ENCODE data around the gene POU2AF2.
"Not testable (repeated sequence)": the region's sequence is repeated elsewhere in the genome, so short reads cannot be mapped to it uniquely, and the experiment has no call there.

The POU2AF2 gene

GRCh38 chr11:111305162-111305802 lies 59.8 kb downstream of the POU2AF2 start:
- DNase-seq = no peak

GRCh38 chr11:111305876-111306275 lies 60.4 kb downstream of the POU2AF2 start:
- DNase-seq = no peak

DNA sequence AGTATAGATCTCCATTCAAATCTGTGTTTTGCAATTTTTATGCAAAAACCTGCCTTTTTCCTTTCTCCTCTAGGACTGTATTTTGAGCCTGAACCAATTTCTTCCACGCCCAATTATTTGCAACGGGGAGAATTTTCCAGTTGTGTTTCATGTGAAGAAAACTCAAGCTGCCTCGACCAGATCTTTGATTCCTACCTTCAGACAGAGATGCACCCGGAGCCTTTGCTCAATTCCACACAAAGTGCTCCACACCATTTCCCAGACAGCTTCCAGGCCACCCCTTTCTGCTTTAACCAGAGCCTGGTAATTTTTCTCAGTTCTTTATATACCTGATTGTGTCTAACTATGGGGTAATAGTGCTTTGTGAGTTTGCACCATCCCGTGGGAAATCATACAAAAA lies 60.8 kb downstream of the POU2AF2 start:
- no peak for DNase-seq

DNA sequence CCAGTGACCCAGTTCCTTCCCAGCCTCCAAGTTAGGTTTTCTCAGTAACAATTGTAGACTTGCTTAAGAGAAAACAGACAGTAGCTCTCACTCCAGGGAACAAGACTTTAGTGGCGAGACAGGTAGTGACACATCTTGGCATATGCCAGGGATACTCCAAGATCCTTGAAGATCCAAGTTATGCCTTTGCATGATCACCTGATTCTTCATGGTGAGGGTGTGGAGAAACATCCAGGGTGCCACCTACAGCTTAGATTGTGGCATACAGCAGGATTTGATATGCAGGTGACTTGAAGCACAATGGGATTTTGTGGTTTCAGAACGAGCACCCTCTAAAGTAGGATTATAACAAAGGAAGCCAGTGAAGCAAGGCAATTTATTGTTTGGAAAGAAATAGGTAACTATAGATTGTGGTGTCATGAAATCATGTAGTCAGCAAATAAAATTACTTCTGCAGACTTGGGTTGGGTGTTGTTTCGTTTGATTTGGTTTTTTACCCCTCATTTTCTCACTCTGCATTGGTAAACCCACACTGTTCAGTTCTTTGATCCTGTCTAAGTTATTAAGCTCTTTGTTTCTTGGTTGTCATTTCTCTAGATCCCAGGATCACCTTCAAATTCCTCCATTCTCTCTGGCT lies 62.1 kb downstream of the POU2AF2 start:
- DNase-seq = no peak

- no peak for DNase-seq
Observed at GRCh38 chr11:111308140-111308539, 62.6 kb downstream of the POU2AF2 start.

- DNase-seq = no peak
Observed at GRCh38 chr11:111309215-111309915, 63.8 kb downstream of the POU2AF2 start.

DNA sequence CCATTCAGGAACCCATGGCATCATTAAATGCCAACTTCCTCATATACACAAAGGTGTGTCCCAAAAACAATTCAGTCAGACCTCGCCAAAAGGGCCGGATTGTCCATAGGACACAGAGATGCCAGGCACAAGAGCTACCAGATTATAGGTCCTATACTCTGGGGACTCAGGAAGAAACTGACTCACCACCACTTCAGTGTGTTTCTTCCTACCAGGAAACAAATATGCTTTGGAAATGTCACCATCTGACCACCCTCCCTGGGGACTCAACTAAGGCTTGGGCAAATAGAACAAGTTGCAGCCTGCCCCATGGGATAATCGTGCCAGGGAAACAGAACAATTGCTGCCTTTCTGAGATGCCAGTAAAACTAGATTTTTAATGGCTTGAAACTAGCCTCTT lies 64.6 kb downstream of the POU2AF2 start:
- DNase-seq = no peak

- DNase-seq = no peak
Observed at GRCh38 chr11:111310723-111311122, 65.2 kb downstream of the POU2AF2 start.

DNA sequence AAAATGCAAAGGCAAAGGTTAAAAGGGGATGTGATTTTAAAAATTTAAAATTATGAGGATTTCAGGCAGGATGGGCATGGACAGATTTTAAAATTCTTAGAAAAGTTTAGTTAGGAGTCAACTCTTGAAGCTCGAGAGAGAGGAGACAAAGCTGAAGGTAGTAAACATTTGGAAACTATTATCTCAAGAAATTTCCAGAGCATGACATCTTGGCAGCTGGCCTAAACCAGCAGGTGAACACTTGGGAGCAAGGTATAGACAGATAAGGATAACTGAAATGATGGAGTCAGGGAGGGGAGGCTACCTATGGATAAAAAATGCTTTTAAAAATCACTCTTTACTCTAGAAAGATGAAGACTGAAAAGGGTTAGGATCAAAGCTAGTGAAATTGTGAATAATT lies 66.6 kb downstream of the POU2AF2 start:
- no peak for DNase-seq

DNA sequence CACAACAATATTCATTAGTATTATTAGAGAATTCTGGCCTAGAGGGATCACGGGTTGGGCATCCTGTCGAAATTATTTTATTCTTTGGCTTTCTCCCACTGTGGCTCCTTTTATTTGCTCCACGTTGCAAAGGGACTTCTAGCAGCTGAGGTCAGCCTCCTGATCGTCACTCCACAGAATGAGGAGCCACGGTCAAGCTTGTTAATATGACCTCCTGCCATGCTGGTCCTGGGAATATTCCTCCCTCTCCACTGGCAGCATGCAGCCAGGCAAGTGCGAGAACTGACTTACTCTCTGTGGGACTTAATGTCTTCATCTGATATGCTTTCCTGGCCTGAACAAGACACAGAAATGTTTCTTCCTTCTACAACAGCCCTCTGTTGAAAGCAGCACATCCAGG lies 73.8 kb downstream of the POU2AF2 start:
- DNase-seq = no peak

- not testable (repeated sequence) for DNase-seq
Observed at GRCh38 chr11:111320199-111320598, 74.7 kb downstream of the POU2AF2 start.

DNA sequence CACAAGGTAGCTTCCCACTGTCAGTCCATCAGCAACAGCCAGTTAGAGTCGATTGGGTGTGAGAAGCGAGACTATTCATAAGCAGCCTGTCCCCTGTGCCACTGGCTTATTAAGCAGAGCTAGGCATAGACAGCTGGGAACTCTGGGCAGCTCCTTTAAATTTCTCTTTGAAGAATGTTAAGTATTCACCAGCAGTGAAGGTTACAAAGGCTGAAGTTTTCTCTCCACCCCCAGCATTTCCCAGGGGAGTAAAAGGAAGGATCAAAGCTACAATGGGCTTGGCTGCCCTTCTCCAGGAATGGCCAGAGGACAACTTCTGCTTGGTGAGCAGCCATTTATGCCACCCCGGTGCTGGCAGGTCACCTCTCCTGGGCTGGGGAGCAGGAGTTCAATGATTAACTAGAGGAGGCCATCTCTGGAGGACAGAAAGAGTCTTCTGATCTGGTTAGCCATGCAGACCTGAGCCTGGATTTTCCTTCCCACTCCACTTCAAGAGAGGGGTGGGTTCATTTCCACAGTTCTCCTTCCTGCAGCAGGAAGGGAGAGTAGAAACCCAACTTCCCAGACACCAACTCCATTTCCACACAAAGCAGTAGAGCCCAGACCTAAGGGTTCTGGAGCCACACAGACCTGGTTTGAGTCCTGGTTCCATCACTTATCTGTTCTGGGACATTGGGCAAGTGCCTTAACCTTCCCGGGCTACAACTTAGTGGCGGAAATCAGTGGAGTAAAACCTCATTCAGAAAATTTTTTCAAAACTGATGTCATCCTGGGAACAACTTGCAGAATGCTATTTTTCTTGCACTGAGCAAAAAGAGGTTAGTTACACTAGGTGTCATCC lies 75.4 kb downstream of the POU2AF2 start:
- no peak for DNase-seq

GRCh38 chr11:111322534-111322933 lies 77.0 kb downstream of the POU2AF2 start:
- DNase-seq = no peak

- DNase-seq = no peak
Observed at GRCh38 chr11:111324277-111324720, 78.8 kb downstream of the POU2AF2 start.

DNA sequence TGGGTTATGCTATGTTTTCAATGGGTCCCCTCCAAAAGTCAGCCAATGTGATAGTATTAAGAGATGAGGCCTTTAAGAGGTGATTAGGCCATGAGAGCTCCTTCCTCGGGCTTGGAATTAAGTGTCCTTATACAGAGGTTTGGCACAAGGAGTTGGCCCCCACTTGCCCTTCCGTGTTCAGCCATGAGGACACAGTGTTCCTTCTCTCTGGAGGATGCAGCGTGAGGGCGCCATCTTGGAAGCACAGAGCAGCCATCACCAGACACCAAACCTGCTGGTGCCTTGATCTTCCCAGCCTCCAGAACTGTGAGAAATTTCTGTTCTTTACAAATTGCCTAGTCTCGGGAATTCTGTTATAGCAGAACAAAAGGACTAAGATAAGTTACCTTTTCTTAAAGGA lies 79.7 kb downstream of the POU2AF2 start:
- DNase-seq = no peak

DNA sequence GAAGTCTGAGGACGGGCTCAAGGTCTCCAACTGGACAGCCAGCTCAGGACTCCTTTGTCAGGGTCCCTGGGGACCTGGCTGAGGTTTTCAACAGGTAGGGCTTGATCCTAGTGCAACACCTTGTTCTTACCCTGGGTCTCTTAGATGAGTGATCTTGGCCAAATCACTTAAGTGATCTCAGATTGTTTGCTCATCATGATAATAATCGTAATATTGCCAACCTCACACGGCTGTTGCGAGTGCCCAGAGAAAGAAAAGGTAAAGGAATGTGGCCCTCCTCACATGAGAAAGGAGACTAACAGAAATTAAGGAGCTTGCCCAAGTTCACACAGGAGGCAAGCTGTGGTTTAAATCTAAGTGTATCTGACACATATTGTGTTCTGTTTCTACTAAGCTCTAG lies 81.3 kb downstream of the POU2AF2 start:
- no peak for DNase-seq

- no peak for DNase-seq
Observed at GRCh38 chr11:111327908-111328624, 82.5 kb downstream of the POU2AF2 start.

GRCh38 chr11:111329306-111330204 lies 84.0 kb downstream of the POU2AF2 start:
- no peak for DNase-seq

- DNase-seq = no peak
Observed at GRCh38 chr11:111330234-111330893, 84.8 kb downstream of the POU2AF2 start.

GRCh38 chr11:111331711-111332479 lies 86.4 kb downstream of the POU2AF2 start:
- no peak for DNase-seq
